Activated T-cell treated with anti-CD3 and anti-CD28 coated beads, Interleukin-2, amount 50 U/mL, for 4 hours (primary cell): ENCODE results near the gene NAA80. TPM values are rescaled to one million over a fixed set of nuclear protein-coding genes. Genes with fewer than 3 reads are reported as not detected.
"Not testable (repeated sequence)": the region's sequence is repeated elsewhere in the genome, so short reads cannot be mapped to it uniquely, and the experiment has no call there.

Experiments used
- ATAC-seq, 2 donors: fragments of 200-7000 bp; cut with Tn5 transposase; one replicate each; pipeline ENCODE4 v1.10.0; 2021
- DNase-seq: peaks from one replicate; pipeline ENCODE4 v3.0.0-alpha.2; 2020
- H3K27me3 Mint-ChIP-seq: one replicate; pipeline ENCODE4 v1.8.0; 2021; ENCODE audit warnings: low read depth, mixed read lengths
- H3K36me3 Mint-ChIP-seq: one replicate; pipeline ENCODE4 v1.8.0; 2022; ENCODE audit warnings: mixed read lengths; ENCODE audit not compliant: insufficient read depth
- H3K4me1 Mint-ChIP-seq: one replicate; pipeline ENCODE4 v1.8.0; 2021; ENCODE audit warnings: low read depth, mixed read lengths
- H3K4me3 Mint-ChIP-seq: one replicate; pipeline ENCODE4 v1.8.0; 2021; ENCODE audit warnings: mild to moderate bottlenecking, moderate library complexity, mixed read lengths
- H3K9me3 Mint-ChIP-seq: one replicate; pipeline ENCODE4 v1.8.0; 2021; ENCODE audit warnings: mixed read lengths
- total RNA-seq, 3 donors: library from RNA; stranded (reverse); gene quantifications; one replicate each; pipeline ENCODE4 v1.2.1, GENCODE V29; 2021

NAA80 gene
- total RNA-seq, 3 donors from 2014 or later, result 17.5 to 21.7 (median 21.1) TPM

DNA sequence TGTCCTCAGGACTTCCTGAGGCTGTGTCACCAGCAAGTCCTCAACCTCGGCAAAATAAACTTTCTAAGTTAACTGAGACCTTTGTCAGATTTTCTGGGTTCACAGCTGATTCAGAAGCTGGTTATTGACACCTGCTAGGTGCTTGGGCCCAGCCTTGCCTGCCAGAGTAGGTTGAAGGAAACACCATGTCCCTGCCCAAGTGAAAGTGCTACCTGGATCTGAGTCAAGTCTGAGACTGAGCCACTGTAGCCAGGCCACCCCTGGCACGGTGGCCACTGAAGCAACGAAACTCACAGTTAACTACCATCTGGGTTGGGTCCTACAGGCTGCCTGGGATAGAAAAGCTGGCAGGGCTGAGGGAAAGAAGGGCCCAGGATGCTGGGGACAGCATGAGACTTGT lies 15.1 kb upstream of the NAA80 start:
- DNase-seq (no peak), ATAC-seq (no peak)
- peaks cover 24% of the 10 kb centered on the region for H3K4me1 Mint-ChIP-seq
- no peaks in the 10 kb centered on the region for H3K9me3 Mint-ChIP-seq
- peaks cover 1% of the 10 kb centered on the region for H3K36me3 Mint-ChIP-seq
- H3K27me3 Mint-ChIP-seq, result no peaks in the 10 kb centered on the region
- no peak overlapping the region for H3K4me3 Mint-ChIP-seq

DNA sequence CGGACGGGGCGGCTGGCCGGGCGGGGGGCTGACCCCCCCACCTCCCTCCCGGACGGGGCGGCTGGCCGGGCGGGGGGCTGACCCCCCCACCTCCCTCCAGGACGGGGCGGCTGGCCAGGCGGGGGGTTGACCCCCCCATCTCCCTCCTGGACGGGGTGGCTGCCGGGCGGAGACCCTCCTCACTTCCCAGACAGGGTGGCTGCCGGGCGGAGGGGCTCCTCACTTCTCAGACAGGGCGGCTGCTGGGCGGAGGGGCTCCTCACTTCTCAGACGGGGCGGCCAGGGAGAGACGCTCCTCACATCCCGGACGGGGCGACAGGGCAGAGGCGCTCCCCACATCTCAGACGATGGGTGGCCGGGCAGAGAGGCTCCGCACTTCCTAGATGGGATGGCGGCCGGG lies 12.8 kb upstream of the NAA80 start:
- not testable (repeated sequence) for H3K9me3 Mint-ChIP-seq, DNase-seq, ATAC-seq, H3K36me3 Mint-ChIP-seq, H3K4me3 Mint-ChIP-seq, H3K27me3 Mint-ChIP-seq
- H3K4me1 Mint-ChIP-seq, result peaks cover 12% of the 10 kb centered on the region

GRCh38 chr3:50304601-50305000 lies 5.4 kb upstream of the NAA80 start:
- ATAC-seq, result peak; percentile 67 to 69

DNA sequence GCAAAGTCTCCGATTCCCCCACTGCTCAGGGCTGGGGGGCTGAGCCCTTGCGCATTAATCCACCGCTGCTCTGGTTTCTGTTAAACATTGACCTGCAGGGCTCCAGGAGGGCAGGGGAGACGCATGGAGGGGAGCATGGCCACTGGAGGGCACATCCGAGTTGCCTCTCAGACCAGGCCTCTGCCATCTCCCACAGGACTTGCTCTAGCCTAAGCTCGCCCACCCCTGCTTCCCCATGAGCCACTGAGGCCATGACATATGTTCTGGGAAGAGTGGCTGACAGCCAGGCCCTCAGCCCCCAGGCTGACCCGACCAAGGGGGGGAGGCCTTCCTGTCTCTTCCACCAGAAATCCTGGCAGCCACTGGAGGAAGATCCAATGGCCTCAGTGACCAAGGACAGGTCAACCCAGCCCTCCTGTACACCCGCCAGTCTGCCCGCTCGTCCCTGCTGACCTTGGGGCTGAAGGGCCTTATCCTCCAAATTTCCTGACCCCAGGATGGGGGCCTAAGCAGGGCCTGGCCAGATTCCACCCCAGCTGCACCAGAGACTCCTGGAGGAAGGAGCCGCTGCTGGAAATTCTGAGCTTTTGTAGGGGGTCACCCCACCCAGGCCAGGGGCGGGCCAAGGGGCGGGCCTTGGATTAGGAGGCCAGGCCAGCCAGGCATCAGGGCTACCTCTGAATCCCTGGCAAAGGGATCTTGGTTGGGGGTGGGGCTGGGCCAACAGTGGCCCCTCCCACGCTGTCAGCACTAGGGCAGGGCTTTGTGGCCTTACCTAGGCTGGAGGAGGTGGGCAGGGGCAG lies 4.0 kb upstream of the NAA80 start, which contains the start of gene HYAL1:
HYAL1 (minus strand) TSS at position 562 of the 803 bp plus-strand sequence. CDS start 618 bp downstream, outside the sequence.
- Mint-ChIP-seq H3K36me3 (no peaks in the 10 kb centered on the region), H3K9me3 (no peaks in the 10 kb centered on the region), H3K27me3 (no peaks in the 10 kb centered on the region), H3K4me3 (no peak within 1 kb of the TSS), H3K4me1 (peaks cover 22% of the 10 kb centered on the region)
- DNase-seq, result no peak
- no peak for ATAC-seq

More at GRCh38 chr3:50304601-50305000, 5.4 kb upstream of the NAA80 start:
- Mint-ChIP-seq H3K9me3 (no peaks in the 10 kb centered on the region), H3K4me3 (no peak overlapping the region), H3K36me3 (no peaks in the 10 kb centered on the region), H3K4me1 (peaks cover 18% of the 10 kb centered on the region), H3K27me3 (no peaks in the 10 kb centered on the region)
- no peak for DNase-seq

DNA sequence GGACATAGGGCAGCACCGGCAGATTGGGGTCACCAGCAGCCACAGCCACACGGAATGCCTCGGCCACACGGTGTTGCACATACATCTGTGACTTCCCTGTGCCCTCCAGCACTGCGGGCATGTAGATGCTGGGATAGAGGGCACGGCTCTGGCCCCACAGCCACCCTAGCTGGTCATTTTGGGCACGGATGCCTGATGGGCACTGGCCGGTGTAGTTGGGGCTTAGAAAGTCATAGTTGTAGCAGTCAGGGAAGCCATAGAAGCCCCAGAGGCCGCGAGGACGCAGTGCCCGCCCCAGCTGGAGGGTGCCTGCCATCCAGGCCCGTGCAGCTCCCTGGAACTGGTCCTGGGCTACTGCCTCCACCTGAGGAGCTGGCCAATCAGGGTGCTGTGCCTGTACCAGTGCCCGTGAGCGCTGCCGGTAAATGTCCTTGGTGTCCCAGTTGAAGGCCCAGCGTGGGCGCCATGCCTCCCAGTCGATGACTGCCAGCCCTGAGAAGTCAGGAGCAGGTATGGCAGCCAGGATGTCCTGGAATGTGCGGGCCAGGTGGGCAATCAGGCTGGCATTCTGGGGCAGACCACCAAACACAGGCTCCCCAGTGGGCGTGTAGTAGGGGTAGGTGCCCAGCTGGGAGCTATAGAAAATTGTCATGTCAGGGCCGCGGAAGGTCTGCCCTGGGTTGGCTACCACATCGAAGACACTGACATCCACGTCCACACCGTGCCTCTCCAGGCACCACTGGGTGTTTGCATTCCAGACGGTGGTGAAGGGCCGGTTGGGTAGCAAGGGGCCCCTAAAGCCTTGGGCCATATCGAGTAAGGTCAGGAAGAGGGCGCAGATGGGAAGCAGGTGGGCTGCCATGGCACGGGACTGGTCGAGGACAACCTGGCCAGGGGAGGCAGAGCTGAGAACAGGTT lies 3.1 kb upstream of the NAA80 start:
- Mint-ChIP-seq H3K4me1 (peaks cover 26% of the 10 kb centered on the region), H3K9me3 (no peaks in the 10 kb centered on the region), H3K36me3 (no peaks in the 10 kb centered on the region), H3K27me3 (no peaks in the 10 kb centered on the region), H3K4me3 (no peak overlapping the region)
- DNase-seq, result no peak
- ATAC-seq, result no peak

DNA sequence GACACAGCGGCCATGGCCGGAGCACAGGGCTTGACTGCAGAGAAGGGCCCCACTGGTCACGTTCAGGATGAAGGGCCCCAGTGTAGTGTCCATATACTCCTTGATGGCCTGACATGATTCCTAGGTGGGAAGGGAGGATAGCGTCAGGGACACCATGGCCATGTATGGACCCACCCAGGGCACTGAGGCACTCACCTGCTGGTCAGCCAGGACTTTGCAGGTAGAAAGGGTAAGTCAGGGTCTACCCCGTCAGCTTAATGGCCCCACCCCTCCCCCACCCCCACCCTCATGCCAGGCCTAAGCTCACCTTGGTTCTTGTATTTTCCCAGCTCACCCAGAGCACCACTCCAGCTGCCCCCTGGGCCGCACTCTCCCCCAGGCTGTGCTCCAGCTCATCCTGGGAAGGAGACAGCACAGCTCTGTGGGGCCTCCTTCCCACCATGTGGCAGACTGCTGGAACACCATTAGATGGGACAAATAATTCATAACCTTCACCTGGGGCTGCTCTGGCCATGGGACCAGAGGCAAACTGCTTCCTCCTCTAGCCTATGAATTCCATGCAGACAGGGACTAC lies 1.6 kb upstream of the NAA80 start:
- peaks cover 26% of the 10 kb centered on the region for H3K4me1 Mint-ChIP-seq
- no peaks in the 10 kb centered on the region for H3K27me3 Mint-ChIP-seq
- ATAC-seq, result no peak
- DNase-seq, result no peak
- peak overlapping the region; percentile 91 for H3K4me3 Mint-ChIP-seq
- H3K9me3 Mint-ChIP-seq, result no peaks in the 10 kb centered on the region
- H3K36me3 Mint-ChIP-seq, result no peaks in the 10 kb centered on the region

DNA sequence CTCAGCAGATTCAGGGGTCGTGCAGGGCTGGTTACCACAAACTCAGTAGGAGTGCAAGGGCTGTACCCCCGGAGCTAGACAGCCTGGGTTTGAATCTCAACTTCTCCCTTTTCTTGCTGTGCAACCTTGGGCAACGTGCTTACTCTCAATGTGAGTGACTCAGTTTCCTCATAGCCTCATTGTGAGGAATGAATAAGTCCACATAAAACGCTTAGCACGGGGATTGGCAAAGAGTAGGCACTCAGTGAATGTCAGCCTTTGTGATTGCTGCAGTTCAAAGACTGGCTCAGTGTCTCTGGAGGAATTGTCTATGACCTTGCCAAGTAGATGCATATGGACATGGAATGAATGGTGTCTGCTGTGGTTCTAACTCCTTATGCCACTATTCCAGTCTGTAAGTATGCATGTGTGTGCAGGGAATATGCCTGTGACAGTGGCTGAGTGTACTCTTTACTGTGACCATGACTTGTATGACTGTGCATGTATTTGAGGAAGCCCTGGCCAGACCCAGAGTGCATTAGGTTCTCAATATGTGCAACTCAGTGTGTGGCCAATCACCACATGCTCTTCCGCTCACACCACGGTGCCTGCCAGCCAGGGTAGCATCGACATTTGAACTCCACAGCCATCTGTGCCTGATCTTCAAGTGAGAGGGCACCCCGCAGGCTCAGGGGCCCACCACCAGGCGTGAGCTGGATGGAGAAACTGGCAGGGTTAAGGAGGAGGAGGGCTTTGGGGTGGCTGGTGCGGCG lies 900 bp upstream of the NAA80 start:
- Mint-ChIP-seq H3K27me3 (no peaks in the 10 kb centered on the region), H3K9me3 (no peaks in the 10 kb centered on the region), H3K36me3 (no peaks in the 10 kb centered on the region), H3K4me3 (peak overlapping the region; percentile 91), H3K4me1 (peaks cover 26% of the 10 kb centered on the region)
- ATAC-seq (no peak), DNase-seq (no peak)

DNA sequence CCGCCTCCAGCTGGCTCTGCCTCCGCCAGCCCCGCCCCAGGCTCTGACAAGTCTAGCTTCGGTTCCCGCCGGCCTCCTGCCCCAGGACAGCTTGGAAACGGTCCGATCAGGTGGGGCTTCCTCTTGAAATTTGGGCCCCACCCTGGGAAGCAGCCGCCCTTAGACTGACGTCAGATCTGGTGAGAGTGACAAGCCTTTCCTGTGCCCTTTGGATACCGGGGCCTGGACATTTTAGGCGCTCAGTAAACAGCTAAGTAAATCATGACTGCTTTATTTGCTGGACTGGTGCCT lies 378 bp upstream of the NAA80 start:
- DNase-seq, result no peak
- no peak for ATAC-seq
- H3K36me3 Mint-ChIP-seq, result no peaks in the 10 kb centered on the region
- H3K4me1 Mint-ChIP-seq, result peaks cover 22% of the 10 kb centered on the region
- H3K27me3 Mint-ChIP-seq, result no peaks in the 10 kb centered on the region
- H3K9me3 Mint-ChIP-seq, result no peaks in the 10 kb centered on the region
- peak overlapping the region; percentile 91 for H3K4me3 Mint-ChIP-seq

DNA sequence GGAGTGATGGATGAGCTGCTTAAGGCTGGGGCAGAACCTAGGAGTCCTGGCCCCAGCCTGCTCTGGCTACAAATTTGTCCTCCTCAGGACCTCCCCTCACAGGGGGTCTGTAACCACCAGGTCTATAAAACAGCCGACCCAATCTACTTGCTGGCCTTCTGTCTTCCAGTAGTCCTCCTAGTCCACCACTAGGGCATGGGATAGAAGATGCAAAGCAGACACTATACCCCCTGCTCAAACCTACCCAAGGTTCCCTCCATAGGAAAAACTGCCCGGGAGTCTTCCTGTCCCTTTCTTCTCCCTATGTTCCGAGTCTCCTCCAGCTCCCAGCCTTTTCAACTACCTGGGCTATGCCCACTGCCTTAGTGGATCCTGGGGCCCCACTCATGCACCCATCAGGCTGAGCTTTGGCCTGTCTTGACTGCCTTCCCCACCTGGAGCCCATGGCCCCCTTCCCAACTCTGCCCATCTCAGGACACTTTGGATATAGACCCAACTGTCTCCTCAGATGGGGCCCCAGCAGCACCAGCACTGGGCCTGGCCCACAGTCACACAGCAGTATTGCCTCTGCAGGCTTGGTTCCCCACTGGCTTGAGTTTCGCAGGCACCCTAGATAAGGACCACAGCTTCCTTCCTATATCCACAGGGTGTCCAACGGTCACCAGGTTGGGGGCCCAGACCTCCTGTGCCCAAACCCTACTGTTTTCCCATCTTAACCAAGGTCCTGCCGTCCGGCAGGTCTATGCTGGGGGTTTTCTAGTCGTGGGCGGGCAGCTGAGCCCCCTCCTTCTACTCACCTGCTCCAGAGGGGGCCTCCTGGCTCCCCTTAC lies 1.1 kb downstream of the NAA80 start:
- H3K36me3 Mint-ChIP-seq, result no peaks in the 10 kb centered on the region
- no peaks in the 10 kb centered on the region for H3K9me3 Mint-ChIP-seq
- peak overlapping the region; percentile 91 for H3K4me3 Mint-ChIP-seq
- DNase-seq (no peak), ATAC-seq (no peak)
- H3K4me1 Mint-ChIP-seq, result peaks cover 21% of the 10 kb centered on the region
- H3K27me3 Mint-ChIP-seq, result no peaks in the 10 kb centered on the region

GRCh38 chr3:50297384-50297775 lies 1.8 kb downstream of the NAA80 start:
- H3K4me3 Mint-ChIP-seq, result peak overlapping the region; percentile 91
- H3K9me3 Mint-ChIP-seq, result no peaks in the 10 kb centered on the region
- no peak for DNase-seq
- no peak for ATAC-seq
- no peaks in the 10 kb centered on the region for H3K27me3 Mint-ChIP-seq
- peaks cover 29% of the 10 kb centered on the region for H3K4me1 Mint-ChIP-seq
- no peaks in the 10 kb centered on the region for H3K36me3 Mint-ChIP-seq

DNA sequence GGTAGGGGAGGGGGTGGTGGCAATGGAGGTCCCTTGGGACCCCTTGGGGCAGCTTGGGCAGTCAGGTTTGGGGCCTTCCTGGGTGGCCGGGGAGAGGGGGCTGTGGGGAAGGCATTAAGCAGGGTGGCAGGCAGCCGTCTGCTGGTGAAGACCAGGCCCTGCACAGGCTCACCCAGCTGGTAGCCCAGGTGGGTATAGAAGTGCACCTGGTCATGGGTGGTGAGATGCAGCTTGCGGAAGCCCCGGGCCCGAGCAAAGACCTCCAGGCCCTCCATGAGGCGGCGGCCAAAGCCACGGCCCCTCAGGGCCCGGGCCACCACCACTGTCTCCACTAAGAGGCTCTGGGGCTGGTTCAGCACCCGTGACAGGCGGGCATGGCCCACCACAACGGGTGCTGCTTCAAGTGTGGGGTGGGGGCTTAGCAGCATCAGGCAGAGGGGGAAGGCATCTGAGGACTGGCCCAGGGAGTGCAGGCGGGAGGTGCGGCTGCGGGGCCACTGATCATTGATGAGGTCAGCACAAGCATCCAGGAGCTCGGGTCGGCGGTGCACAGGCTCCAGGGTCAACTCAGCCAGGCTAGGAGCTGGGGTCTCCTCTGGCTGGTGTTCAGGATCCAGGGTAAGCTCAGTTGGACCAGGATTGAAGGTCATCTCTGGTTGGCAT lies 2.4 kb downstream of the NAA80 start:
- Mint-ChIP-seq H3K4me3 (peak overlapping the region; percentile 39), H3K4me1 (peaks cover 29% of the 10 kb centered on the region), H3K27me3 (no peaks in the 10 kb centered on the region), H3K36me3 (no peaks in the 10 kb centered on the region), H3K9me3 (no peaks in the 10 kb centered on the region)
- no peak for DNase-seq
- no peak for ATAC-seq

GRCh38 chr3:50295553-50296431 lies 3.4 kb downstream of the NAA80 start:
- H3K36me3 Mint-ChIP-seq, result peaks cover 5% of the 10 kb centered on the region
- no peaks in the 10 kb centered on the region for H3K27me3 Mint-ChIP-seq
- no peaks in the 10 kb centered on the region for H3K9me3 Mint-ChIP-seq
- DNase-seq (no peak), ATAC-seq (no peak)
- peaks cover 31% of the 10 kb centered on the region for H3K4me1 Mint-ChIP-seq
- no peak overlapping the region for H3K4me3 Mint-ChIP-seq
